Vagina (tissue), 2 donors: Measurements from ENCODE around the gene NGRN. TPM values are rescaled to one million over a fixed set of nuclear protein-coding genes. Genes with fewer than 3 reads are reported as not detected.

Experiments used
- DNase-seq, 2 donors: peaks; one replicate each; pipeline ENCODE4 v3.0.0-alpha.2; 2017; ENCODE audit errors: extremely low spot score in 2 of 2
- H3K27ac ChIP-seq: fragments of 200-600 bp; sonication (generic); one replicate; pipeline ENCODE4 v1.5.1; 2019
- H3K27me3 ChIP-seq: fragments of 200-600 bp; sonication (generic); one replicate; pipeline ENCODE4 v1.5.1; 2019
- H3K36me3 ChIP-seq, 2 donors: fragments of 200-600 bp; sonication (generic); one replicate each; pipeline ENCODE4 v1.5.1; 2017 to 2019
- H3K4me1 ChIP-seq: fragments of 200-600 bp; sonication (generic); one replicate; pipeline ENCODE4 v1.5.1; 2019
- H3K4me3 ChIP-seq, 2 donors: fragments of 200-600 bp; sonication (generic); 1 replicate in 1 of 2; 2 replicates in 1 of 2; pipeline ENCODE4 v1.5.1; 2016 to 2019
- H3K9me3 ChIP-seq: fragments of 200-600 bp; sonication (generic); one replicate; pipeline ENCODE4 v1.5.1; 2019
- CTCF ChIP-seq, 3 experiments: fragments of 450-650 bp in 2 of 3; fragments of 200-600 bp in 1 of 3; sonication (generic) in 1 of 3; IDR thresholded peaks; one replicate each; pipeline ENCODE4 v1.5.1; 2017 to 2019; ENCODE audit warnings: antibody characterized with exemption in 3 of 3, mild to moderate bottlenecking in 2 of 3, moderate library complexity in 2 of 3
- POLR2A ChIP-seq, 2 donors: fragments of 450-650 bp; IDR thresholded peaks; one replicate each; pipeline ENCODE4 v1.6.1; 2017; ENCODE audit warnings: antibody characterized with exemption in 2 of 2, mild to moderate bottlenecking in 2 of 2, moderate library complexity in 2 of 2
- POLR2AphosphoS5 ChIP-seq, 2 donors: sonication (generic); formaldehyde crosslinking; IDR thresholded peaks; one replicate each; pipeline ENCODE4 v1.9.0; 2017; ENCODE audit warnings: antibody characterized with exemption in 2 of 2, mild to moderate bottlenecking in 2 of 2, low read depth in 1 of 2; ENCODE audit not compliant: insufficient read depth in 1 of 2
- intact Hi-C: fragments of 100-400 bp; cut with DNase I; formaldehyde crosslinking; loops from one replicate; pipeline ENCODE4 v1.15.1; 2023
- total RNA-seq: library from RNA; depleted of rRNA; stranded (reverse); fragments of >200 nt; gene quantifications from one replicate; pipeline ENCODE4 v1.2.3, GENCODE V29; 2016

The NGRN gene
- total RNA-seq, 1 donor from 2014 or later = 59.2 TPM

GRCh38 chr15:90234096-90234988 is 31.1 kb upstream of the NGRN start, which contains the start of gene GDPGP1:
Gene GDPGP1, plus strand, starts transcription at chr15:90234209. Its CDS starts 6,700 bp downstream, at chr15:90240909.
- intact Hi-C loops = no loop called here
- TF ChIP-seq CTCF (IDR thresholded peaks at IDR 0.05) = no peak
- TF ChIP-seq POLR2A (IDR thresholded peaks at IDR 0.05) = peak in 1 of 2 donors; percentile 25
- TF ChIP-seq POLR2AphosphoS5 (IDR thresholded peaks at IDR 0.05; ENCODE audit: insufficient read depth in 1 of 2, low read depth in 1 of 2) = peak in 1 of 2 donors; percentile 65
- no peaks in the 10 kb centered on the region for H3K9me3 ChIP-seq
- H3K27ac ChIP-seq = peak within 1 kb of the TSS; percentile 83
- peak within 1 kb of the TSS; percentile 70 to 98 for H3K4me3 ChIP-seq
- peaks cover 47% of the 10 kb centered on the region for H3K4me1 ChIP-seq
- H3K36me3 ChIP-seq = peaks cover 0 to 20% of the 10 kb centered on the region in 2 donors
- DNase-seq = no peak
- H3K27me3 ChIP-seq = no peaks in the 10 kb centered on the region

GRCh38 chr15:90239371-90239770 is 26.1 kb upstream of the NGRN start:
- no peaks in the 10 kb centered on the region for H3K27me3 ChIP-seq
- no peak for DNase-seq
- no peak overlapping the region for H3K27ac ChIP-seq
- H3K36me3 ChIP-seq = peaks cover 0 to 18% of the 10 kb centered on the region in 2 donors
- intact Hi-C loops = no loop called here
- peaks cover 7% of the 10 kb centered on the region for H3K4me1 ChIP-seq
- no peak overlapping the region for H3K4me3 ChIP-seq
- H3K9me3 ChIP-seq = no peaks in the 10 kb centered on the region
- TF ChIP-seq POLR2AphosphoS5 (IDR thresholded peaks at IDR 0.05; ENCODE audit: insufficient read depth in 1 of 2, low read depth in 1 of 2) = no peak
- TF ChIP-seq POLR2A (IDR thresholded peaks at IDR 0.05) = no peak
- TF ChIP-seq CTCF (IDR thresholded peaks at IDR 0.05) = no peak

- peaks cover 0 to 18% of the 10 kb centered on the region in 2 donors for H3K36me3 ChIP-seq
- intact Hi-C loops = no loop called here
- H3K4me3 ChIP-seq = no peak overlapping the region
- TF ChIP-seq CTCF (IDR thresholded peaks at IDR 0.05) (no peak), POLR2AphosphoS5 (IDR thresholded peaks at IDR 0.05; ENCODE audit: insufficient read depth in 1 of 2, low read depth in 1 of 2) (no peak), POLR2A (IDR thresholded peaks at IDR 0.05) (no peak)
- no peak overlapping the region for H3K27ac ChIP-seq
- DNase-seq = no peak
- no peaks in the 10 kb centered on the region for H3K4me1 ChIP-seq
- no peaks in the 10 kb centered on the region for H3K9me3 ChIP-seq
- no peaks in the 10 kb centered on the region for H3K27me3 ChIP-seq
Measured at GRCh38 chr15:90240856-90241255, 24.6 kb upstream of the NGRN start.

GRCh38 chr15:90241343-90242192 is 23.9 kb upstream of the NGRN start:
- H3K27ac ChIP-seq = no peak overlapping the region
- peaks cover 0 to 18% of the 10 kb centered on the region in 2 donors for H3K36me3 ChIP-seq
- no peak for TF ChIP-seq POLR2A (IDR thresholded peaks at IDR 0.05)
- H3K4me1 ChIP-seq = no peaks in the 10 kb centered on the region
- no peaks in the 10 kb centered on the region for H3K27me3 ChIP-seq
- no peaks in the 10 kb centered on the region for H3K9me3 ChIP-seq
- H3K4me3 ChIP-seq = no peak overlapping the region
- no peak for DNase-seq
- intact Hi-C loops = no loop called here

GRCh38 chr15:90243943-90244639 is 21.4 kb upstream of the NGRN start:
- Histone ChIP-seq H3K4me3 (no peak overlapping the region), H3K27ac (no peak overlapping the region), H3K36me3 (peaks cover 0 to 8% of the 10 kb centered on the region in 2 donors), H3K4me1 (no peaks in the 10 kb centered on the region), H3K27me3 (no peaks in the 10 kb centered on the region), H3K9me3 (no peaks in the 10 kb centered on the region)
- TF ChIP-seq POLR2A (IDR thresholded peaks at IDR 0.05) (no peak), CTCF (IDR thresholded peaks at IDR 0.05) (no peak)
- intact Hi-C loops = no loop called here
- DNase-seq = no peak
